Measurements from ENCODE around the gene LCP2. TPM values are rescaled to one million over a fixed set of nuclear protein-coding genes. Genes with fewer than 3 reads are reported as not detected.
"Not testable (repeated sequence)": the region's sequence is repeated elsewhere in the genome, so short reads cannot be mapped to it uniquely, and the experiment has no call there.

Gene LCP2
- total and polyA plus RNA-seq, 8 donors = 1.9 to 22.0 (median 2.9) TPM

GRCh38 chr5:170251462-170251861 is 46.1 kb downstream of the LCP2 start:
- ATAC-seq = no peak
- WGBS, 2 donors = 46 to 73% methylated on average over 2 of the region's 2 CpGs
- intact Hi-C loops (cut with DNase I) = no loop called here

GRCh38 chr5:170250810-170251317 is 46.7 kb downstream of the LCP2 start:
- DNase-seq (no peak), FAIRE-seq (no peak), ATAC-seq (no peak)
- 40 to 52% methylated on average over 3 of the region's 3 CpGs for WGBS, 2 donors
- intact Hi-C loops (cut with DNase I) = no loop called here
- H3K9me3 ChIP-seq = no peaks in the 10 kb centered on the region
- peaks cover 0 to 4% (median 0%) of the 10 kb centered on the region in 4 donors for H3K27me3 ChIP-seq
- H3K4me3 ChIP-seq = no peak overlapping the region
- H3K4me1 ChIP-seq = no peaks in the 10 kb centered on the region
- H3K27ac ChIP-seq = no peak overlapping the region
- TF ChIP-seq CTCF (IDR thresholded peaks at IDR 0.05) = no peak
- no peaks in the 10 kb centered on the region for H3K36me3 ChIP-seq

More at GRCh38 chr5:170251462-170251861, 46.1 kb downstream of the LCP2 start:
- FAIRE-seq = no peak
- H3K9me3 ChIP-seq = no peaks in the 10 kb centered on the region
- no peak for DNase-seq
- no peaks in the 10 kb centered on the region for H3K36me3 ChIP-seq
- H3K27ac ChIP-seq = no peak overlapping the region
- no peak overlapping the region for H3K4me3 ChIP-seq
- no peak for TF ChIP-seq CTCF (IDR thresholded peaks at IDR 0.05)
- no peaks in the 10 kb centered on the region for H3K4me1 ChIP-seq
- peaks cover 0 to 4% (median 0%) of the 10 kb centered on the region in 4 donors for H3K27me3 ChIP-seq

GRCh38 chr5:170249355-170249754 is 48.2 kb downstream of the LCP2 start:
- intact Hi-C loops (cut with DNase I) = no loop called here
- H3K36me3 ChIP-seq = no peaks in the 10 kb centered on the region

GRCh38 chr5:170248931-170249227 is 48.7 kb downstream of the LCP2 start:
- 70 to 84% methylated on average over 4 of the region's 4 CpGs for WGBS, 2 donors
- H3K4me3 ChIP-seq; ATAC-seq; DNase-seq; H3K27me3 ChIP-seq; H3K27ac ChIP-seq; H3K4me1 ChIP-seq; intact Hi-C loops (cut with DNase I); H3K9me3 ChIP-seq; FAIRE-seq; H3K36me3 ChIP-seq: not testable (repeated sequence)

More at GRCh38 chr5:170249355-170249754, 48.2 kb downstream of the LCP2 start:
- 63 to 80% methylated on average over 4 of the region's 4 CpGs for WGBS, 2 donors
- H3K27ac ChIP-seq = no peak overlapping the region
- H3K4me3 ChIP-seq = no peak overlapping the region
- ATAC-seq (no peak), FAIRE-seq (no peak), DNase-seq (no peak)
- TF ChIP-seq CTCF (IDR thresholded peaks at IDR 0.05) = no peak
- H3K9me3 ChIP-seq = no peaks in the 10 kb centered on the region
- no peaks in the 10 kb centered on the region for H3K4me1 ChIP-seq
- H3K27me3 ChIP-seq = no peaks in the 10 kb centered on the region

GRCh38 chr5:170248172-170248930 is 49.2 kb downstream of the LCP2 start:
- no peak for DNase-seq
- FAIRE-seq = no peak
- 44 to 56% methylated on average over 6 of the region's 6 CpGs for WGBS, 2 donors
- no peaks in the 10 kb centered on the region for H3K4me1 ChIP-seq
- intact Hi-C loops (cut with DNase I) = no loop called here
- H3K9me3 ChIP-seq = no peaks in the 10 kb centered on the region
- no peak for ATAC-seq
- H3K4me3 ChIP-seq = no peak overlapping the region
- H3K36me3 ChIP-seq = no peaks in the 10 kb centered on the region
- no peak for TF ChIP-seq CTCF (IDR thresholded peaks at IDR 0.05)
- no peaks in the 10 kb centered on the region for H3K27me3 ChIP-seq
- H3K27ac ChIP-seq = no peak overlapping the region
